Smooth muscle cell (in vitro differentiated cells): Measurements from ENCODE around the gene THNSL1. TPM values are rescaled to one million over a fixed set of nuclear protein-coding genes. Genes with fewer than 3 reads are reported as not detected.

Source experiments
- DNase-seq: peaks from one replicate; lab custom pipeline; 2025; ENCODE audit not compliant: unreplicated experiment; lab: John Stamatoyannopoulos, UW
- H2AFZ ChIP-seq: fragments of 200-600 bp; sonication (generic); 2 replicates; pipeline ENCODE4 v1.6.0; 2016; ENCODE audit warnings: antibody characterized with exemption, low read depth, mild to moderate bottlenecking
- H3F3A ChIP-seq: fragments of 200-600 bp; sonication (generic); 2 replicates; pipeline ENCODE4 v1.6.0; 2017; ENCODE audit warnings: antibody characterized with exemption, low read depth
- H3K27ac ChIP-seq: fragments of 200-600 bp; sonication (generic); 2 replicates; pipeline ENCODE4 v1.5.1; 2016; ENCODE audit warnings: low read depth, mild to moderate bottlenecking
- H3K27me3 ChIP-seq: fragments of 200-600 bp; sonication (generic); 2 replicates; pipeline ENCODE4 v1.6.1; 2016; ENCODE audit warnings: low read depth, mild to moderate bottlenecking
- H3K36me3 ChIP-seq: fragments of 200-600 bp; sonication (generic); 2 replicates; pipeline ENCODE4 v1.5.1; 2016; ENCODE audit warnings: low read depth
- H3K4me1 ChIP-seq: fragments of 200-600 bp; sonication (generic); 2 replicates; pipeline ENCODE4 v1.5.1; 2016; ENCODE audit warnings: low read depth
- H3K4me2 ChIP-seq: fragments of 200-600 bp; sonication (generic); 2 replicates; pipeline ENCODE4 v1.6.0; 2016; ENCODE audit warnings: mild to moderate bottlenecking
- H3K4me3 ChIP-seq: fragments of 200-600 bp; sonication (generic); 2 replicates; pipeline ENCODE4 v1.5.1; 2016; ENCODE audit warnings: mild to moderate bottlenecking
- H3K79me2 ChIP-seq: fragments of 200-600 bp; sonication (generic); 2 replicates; pipeline ENCODE4 v1.6.0; 2016; ENCODE audit warnings: low read depth, mild to moderate bottlenecking
- H3K9ac ChIP-seq: fragments of 200-600 bp; sonication (generic); 2 replicates; pipeline ENCODE4 v1.6.0; 2016; ENCODE audit warnings: low read depth
- H3K9me3 ChIP-seq: fragments of 200-600 bp; sonication (generic); replicated peaks from 2 replicates; pipeline ENCODE4 v1.5.1; 2016; ENCODE audit warnings: low read depth
- H4K20me1 ChIP-seq: fragments of 200-600 bp; sonication (generic); 2 replicates; pipeline ENCODE4 v1.6.0; 2016; ENCODE audit warnings: low read depth
- WGBS: methylation state at CpG from one replicate; pipeline ENCODE4 v1.1.7; 2016; ENCODE audit warnings: low lambda C conversion rate; 5-methylcytosine and 5-hydroxymethylcytosine counted together
- polyA plus RNA-seq: library from polyadenylated mRNA; unstranded; fragments of >200 nt; fragmentation: Nextera tagmentation; extraction: Ambion mirVana; gene quantifications from 2 replicates; pipeline ENCODE4 v1.2.1, GENCODE V29; 2016
- total RNA-seq: library from RNA; depleted of rRNA; stranded (reverse); fragments of >200 nt; gene quantifications from 2 replicates; pipeline ENCODE4 v1.2.3, GENCODE V29; 2014
- TF ChIP-seq, protein P1 (sequence below): fragments of 200-600 bp; sonication (generic); IDR thresholded peaks from 2 replicates; pipeline ENCODE4 v1.5.1; 2017; ENCODE audit warnings: borderline replicate concordance, mild to moderate bottlenecking, antibody characterized with exemption; ENCODE audit not compliant: insufficient read depth, poor library complexity, severe bottlenecking

Gene THNSL1
- total and polyA plus RNA-seq, 2 experiments from 2014 or later, result 2.5 to 2.6 TPM

DNA sequence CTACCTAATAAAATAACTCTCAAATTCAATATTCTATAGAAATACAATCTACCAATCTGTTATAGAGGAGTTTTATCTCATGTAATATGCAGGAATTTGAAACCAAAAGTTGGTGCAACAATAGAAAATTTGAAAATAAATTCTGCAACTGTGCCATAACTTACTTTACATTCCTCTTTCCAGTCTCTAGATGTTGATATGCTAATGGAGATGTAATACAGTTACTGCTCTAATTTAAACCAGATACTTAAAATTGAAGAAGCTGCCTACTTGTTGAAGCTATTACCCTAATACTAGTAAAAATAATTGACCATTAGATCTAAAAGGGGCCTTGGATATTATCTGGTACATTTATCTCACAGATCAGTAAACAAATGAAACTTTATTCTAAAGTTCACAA, 1.8 kb upstream of the THNSL1 start:
- TF ChIP-seq, protein P1, sequence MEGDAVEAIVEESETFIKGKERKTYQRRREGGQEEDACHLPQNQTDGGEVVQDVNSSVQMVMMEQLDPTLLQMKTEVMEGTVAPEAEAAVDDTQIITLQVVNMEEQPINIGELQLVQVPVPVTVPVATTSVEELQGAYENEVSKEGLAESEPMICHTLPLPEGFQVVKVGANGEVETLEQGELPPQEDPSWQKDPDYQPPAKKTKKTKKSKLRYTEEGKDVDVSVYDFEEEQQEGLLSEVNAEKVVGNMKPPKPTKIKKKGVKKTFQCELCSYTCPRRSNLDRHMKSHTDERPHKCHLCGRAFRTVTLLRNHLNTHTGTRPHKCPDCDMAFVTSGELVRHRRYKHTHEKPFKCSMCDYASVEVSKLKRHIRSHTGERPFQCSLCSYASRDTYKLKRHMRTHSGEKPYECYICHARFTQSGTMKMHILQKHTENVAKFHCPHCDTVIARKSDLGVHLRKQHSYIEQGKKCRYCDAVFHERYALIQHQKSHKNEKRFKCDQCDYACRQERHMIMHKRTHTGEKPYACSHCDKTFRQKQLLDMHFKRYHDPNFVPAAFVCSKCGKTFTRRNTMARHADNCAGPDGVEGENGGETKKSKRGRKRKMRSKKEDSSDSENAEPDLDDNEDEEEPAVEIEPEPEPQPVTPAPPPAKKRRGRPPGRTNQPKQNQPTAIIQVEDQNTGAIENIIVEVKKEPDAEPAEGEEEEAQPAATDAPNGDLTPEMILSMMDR, result no peak
- no peak overlapping the region for H3K9ac ChIP-seq
- H2AFZ ChIP-seq, result no peak overlapping the region
- H3K27ac ChIP-seq, result no peak overlapping the region
- peaks cover 10% of the 10 kb centered on the region for H3K4me1 ChIP-seq
- H3K4me3 ChIP-seq, result no peak overlapping the region
- H3K9me3 ChIP-seq, result no peaks in the 10 kb centered on the region
- H3K79me2 ChIP-seq, result peaks cover 8% of the 10 kb centered on the region
- no peaks in the 10 kb centered on the region for H3K36me3 ChIP-seq
- no peak overlapping the region for H3K4me2 ChIP-seq
- peaks cover 7% of the 10 kb centered on the region for H3F3A ChIP-seq
- no peak for DNase-seq
- H4K20me1 ChIP-seq, result no peaks in the 10 kb centered on the region
- H3K27me3 ChIP-seq, result no peaks in the 10 kb centered on the region

DNA sequence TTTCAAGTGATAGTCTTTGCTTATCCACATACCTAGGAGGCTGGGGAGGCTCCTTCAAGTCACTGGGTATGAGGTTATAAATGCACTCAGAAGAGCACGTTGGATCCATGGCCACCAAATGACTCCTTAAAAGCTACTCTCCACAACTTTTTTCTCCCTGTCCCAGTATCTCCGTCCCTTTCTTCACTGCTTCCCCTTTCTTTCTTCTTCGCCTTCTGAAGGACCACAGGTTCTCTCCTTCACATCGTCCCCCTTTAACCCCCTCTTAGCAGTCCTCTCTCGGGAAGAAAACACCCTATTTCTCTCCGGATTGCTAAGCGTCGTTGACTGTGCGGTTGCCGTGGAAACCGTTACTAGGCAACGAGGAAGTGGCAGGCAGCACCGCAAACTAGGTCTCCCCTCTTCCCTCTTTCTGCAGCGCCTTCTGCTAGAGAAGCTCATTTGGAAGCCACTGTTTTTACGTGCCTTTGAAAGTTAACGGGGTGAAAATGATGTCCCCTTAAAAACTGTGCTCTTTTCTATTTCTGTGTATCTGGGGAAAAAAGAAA, 510 bp upstream of the THNSL1 start, which contains the start of gene ENKUR:
ENKUR (minus strand) TSS at position 331 of the 548 bp plus-strand sequence; CDS start at position 109, 222 bp downstream.
- Histone ChIP-seq H3F3A (peaks cover 7% of the 10 kb centered on the region), H3K27ac (peak within 1 kb of the TSS; percentile 78), H3K36me3 (no peaks in the 10 kb centered on the region), H3K9ac (peak within 1 kb of the TSS; percentile 62), H3K4me3 (peak within 1 kb of the TSS; percentile 60), H3K4me1 (peaks cover 10% of the 10 kb centered on the region), H3K9me3 (no peaks in the 10 kb centered on the region), H3K27me3 (no peaks in the 10 kb centered on the region), H3K79me2 (peaks cover 8% of the 10 kb centered on the region), H3K4me2 (peak within 1 kb of the TSS; percentile 88), H4K20me1 (no peaks in the 10 kb centered on the region), H2AFZ (peak within 1 kb of the TSS; percentile 99)
- TF ChIP-seq, protein P1, result no peak
- WGBS, result 2% methylated on average over 16 of the region's 16 CpGs
- DNase-seq, result peak; percentile 82

DNA sequence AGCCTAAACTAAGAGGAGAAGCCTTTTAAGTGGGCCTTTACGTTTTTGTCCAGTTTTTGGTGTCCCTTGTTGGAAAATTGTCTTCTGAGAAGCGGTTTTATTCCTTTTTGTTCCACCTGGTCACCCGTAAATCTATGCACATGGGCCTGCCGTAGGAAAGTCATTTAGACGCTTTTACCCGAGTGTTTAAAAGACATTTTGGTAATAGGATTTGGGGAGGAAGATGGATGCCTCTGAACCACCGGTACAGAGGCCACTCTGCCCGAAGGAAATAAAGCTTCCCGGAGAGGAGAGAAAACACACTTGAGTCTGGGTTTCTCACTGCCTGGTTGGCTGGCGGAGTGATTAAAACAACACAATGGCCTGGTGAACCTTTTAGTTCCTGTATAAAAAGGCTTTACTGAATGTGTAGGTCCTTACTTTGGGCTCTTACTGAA, 760 bp downstream of the THNSL1 start:
- Histone ChIP-seq H3K27ac (peak overlapping the region; percentile 78), H3K4me2 (peak overlapping the region; percentile 88), H3K9me3 (no peaks in the 10 kb centered on the region), H3K79me2 (peaks cover 8% of the 10 kb centered on the region), H3K9ac (peak overlapping the region; percentile 62), H3K27me3 (no peaks in the 10 kb centered on the region), H3K36me3 (no peaks in the 10 kb centered on the region), H3F3A (peaks cover 7% of the 10 kb centered on the region), H3K4me1 (peaks cover 10% of the 10 kb centered on the region), H4K20me1 (no peaks in the 10 kb centered on the region), H3K4me3 (peak overlapping the region; percentile 60), H2AFZ (peak overlapping the region; percentile 99)
- TF ChIP-seq, protein P1, result no peak
- 20% methylated on average over 10 of the region's 10 CpGs for WGBS
- DNase-seq, result no peak

DNA sequence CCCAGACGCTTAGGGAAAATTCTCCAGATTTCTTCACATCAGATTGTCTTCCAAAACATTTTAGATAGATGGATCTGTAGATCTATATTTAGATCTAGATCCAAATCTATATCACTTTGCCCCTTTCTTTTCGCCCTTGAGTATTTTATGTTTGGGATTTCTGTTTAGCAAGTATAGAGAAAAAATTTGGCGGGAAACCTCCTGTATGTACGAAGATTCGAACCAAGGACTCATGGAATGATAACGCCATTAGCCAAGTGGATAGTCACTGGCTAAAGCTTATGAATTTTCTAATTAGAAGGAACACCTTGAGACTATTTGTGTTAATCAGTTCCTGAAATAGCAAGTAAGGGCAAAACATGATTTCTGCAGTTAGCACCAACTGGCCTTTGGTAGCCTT, 1.2 kb downstream of the THNSL1 start:
- Histone ChIP-seq H3K79me2 (peaks cover 8% of the 10 kb centered on the region), H3K27me3 (no peaks in the 10 kb centered on the region), H3F3A (peaks cover 7% of the 10 kb centered on the region), H3K36me3 (no peaks in the 10 kb centered on the region), H3K4me1 (peaks cover 10% of the 10 kb centered on the region), H2AFZ (peak overlapping the region; percentile 99), H3K4me3 (peak overlapping the region; percentile 60), H3K9ac (peak overlapping the region; percentile 62), H4K20me1 (no peaks in the 10 kb centered on the region), H3K9me3 (no peaks in the 10 kb centered on the region), H3K4me2 (peak overlapping the region; percentile 88), H3K27ac (peak overlapping the region; percentile 78)
- no peak for DNase-seq
- TF ChIP-seq, protein P1, result no peak
- WGBS, result 98% methylated on average over 6 of the region's 6 CpGs
